Endothelial cell of umbilical vein (primary cell): ENCODE results near the gene KCTD17. TPM values are rescaled to one million over a fixed set of nuclear protein-coding genes. Genes with fewer than 3 reads are reported as not detected.

Experiments used
- BruUV-seq: library from RNA; stranded (reverse); fragments of 400-500 nt; replicated peaks from 2 replicates; lab custom pipeline; 2021; lab: Mats Ljungman, UMichigan
- CTCF ChIA-PET: fragments of 300-600, 350-600 bp; sonication (Branson Sonifier 250); formaldehyde crosslinking; loops from one replicate; lab custom pipeline; 2021; ENCODE audit warnings: antibody characterized with exemption, inconsistent platforms; lab: Charles Lee
- POLR2A ChIA-PET: fragments of 300-600, 350-600 bp; sonication (Branson Sonifier 250); formaldehyde crosslinking; loops from one replicate; lab custom pipeline; 2021; ENCODE audit warnings: antibody characterized with exemption, inconsistent platforms; lab: Charles Lee
- DNase-seq: peaks from one replicate; pipeline ENCODE4 v3.0.0-alpha.2; 2011; ENCODE audit warnings: low read depth, low spot score
- FAIRE-seq: peaks from 2 replicates; lab custom pipeline; 2011; peaks lifted over from hg19 to GRCh38; lab: Jason Lieb, UNC
- H2AFZ ChIP-seq: 2 replicates; pipeline ENCODE4 v1.6.0; 2012; ENCODE audit warnings: low read depth, low read length, control low read depth, inconsistent platforms
- H3K27ac ChIP-seq: 2 replicates; pipeline ENCODE4 v1.5.1; 2011; ENCODE audit warnings: low read depth, mild to moderate bottlenecking, control low read depth, low read length, moderate library complexity; ENCODE audit not compliant: insufficient read depth
- H3K27me3 ChIP-seq, 2 experiments: 2 replicates each; pipeline versions ENCODE4 v1.6.0 to v1.6.1; 2011; ENCODE audit warnings: low read length in 2 of 2, mixed read lengths in 1 of 2; ENCODE audit not compliant: control insufficient read depth in 2 of 2, insufficient read depth in 2 of 2
- H3K36me3 ChIP-seq, 2 experiments: 2 replicates in 1 of 2; 3 replicates in 1 of 2; pipeline ENCODE4 v1.5.1; 2011; ENCODE audit warnings: low read length in 2 of 2, mild to moderate bottlenecking in 1 of 2, moderate library complexity in 1 of 2; ENCODE audit not compliant: control insufficient read depth in 2 of 2, insufficient read depth in 2 of 2; ENCODE audit errors: extremely low read depth in 1 of 2
- H3K4me1 ChIP-seq: 3 replicates; pipeline ENCODE4 v1.5.1; 2011; ENCODE audit warnings: mild to moderate bottlenecking, low read length; ENCODE audit not compliant: control insufficient read depth, insufficient read depth; ENCODE audit errors: extremely low read depth
- H3K4me2 ChIP-seq: 2 replicates; pipeline ENCODE4 v1.6.1; 2011; ENCODE audit warnings: low read length, control low read depth, mixed read lengths; ENCODE audit not compliant: insufficient read depth
- H3K4me3 ChIP-seq, 3 experiments: fragments of 200-600 bp in 1 of 3; sonication (generic), shearing (Covaris generic) in 1 of 3; replicated peaks in 1 of 3; 2 replicates each; pipeline ENCODE4 v1.5.1; 2011 to 2016; ENCODE audit warnings: control low read depth in 3 of 3, low read length in 3 of 3, mild to moderate bottlenecking in 2 of 3, inconsistent platforms in 1 of 3, low read depth in 1 of 3, moderate library complexity in 1 of 3; ENCODE audit not compliant: insufficient read depth in 1 of 3
- H3K79me2 ChIP-seq: 2 replicates; pipeline ENCODE4 v1.6.0; 2012; ENCODE audit warnings: low read length, inconsistent platforms; ENCODE audit not compliant: control insufficient read depth, insufficient read depth
- H3K9ac ChIP-seq: replicated peaks from 2 replicates; pipeline ENCODE3; 2011; ENCODE audit warnings: low read length, control low read depth; ENCODE audit not compliant: insufficient read depth; ENCODE audit errors: extremely low read depth
- H3K9me1 ChIP-seq: replicated peaks from 3 replicates; pipeline ENCODE4 v1.6.0; 2011; ENCODE audit warnings: mild to moderate bottlenecking, low read length; ENCODE audit not compliant: control insufficient read depth, insufficient read depth; ENCODE audit errors: extremely low read depth
- H3K9me3 ChIP-seq: replicated peaks from 2 replicates; pipeline ENCODE4 v1.5.1; 2012; ENCODE audit warnings: low read length, inconsistent platforms; ENCODE audit not compliant: control insufficient read depth, insufficient read depth
- H4K20me1 ChIP-seq: replicated peaks from 2 replicates; pipeline ENCODE3; 2011; ENCODE audit warnings: mild to moderate bottlenecking, low read length; ENCODE audit not compliant: control insufficient read depth, insufficient read depth; ENCODE audit errors: extremely low read depth
- CTCF ChIP-seq, 2 donors: IDR thresholded peaks; 1 replicate in 1 of 2; 2 replicates in 1 of 2; pipeline ENCODE4 v1.5.1; 2011; ENCODE audit warnings: low read length in 2 of 2, mild to moderate bottlenecking in 2 of 2, moderate library complexity in 2 of 2, control low read depth in 1 of 2, inconsistent platforms in 1 of 2, low read depth in 1 of 2; ENCODE audit not compliant: insufficient read depth in 1 of 2; ENCODE audit errors: extremely low read depth in 1 of 2
- GATA2 ChIP-seq: IDR thresholded peaks from 2 replicates; pipeline ENCODE4 v1.7.0; 2011; ENCODE audit warnings: low read depth, mild to moderate bottlenecking, moderate library complexity, mixed read lengths, low read length; ENCODE audit not compliant: insufficient read length, insufficient read depth
- MYC ChIP-seq: IDR thresholded peaks from one replicate; pipeline ENCODE4 v1.6.1; 2011; ENCODE audit warnings: mild to moderate bottlenecking, low read depth, low read length
- POLR2A ChIP-seq: IDR thresholded peaks from 2 replicates; pipeline ENCODE4 v1.6.1; 2012; ENCODE audit warnings: low read depth, mild to moderate bottlenecking, control low read depth, low read length
- POLR2AphosphoS5 ChIP-seq: IDR thresholded peaks from 2 replicates; pipeline ENCODE4 v1.6.1; 2012; ENCODE audit warnings: low read depth, mild to moderate bottlenecking, control low read depth, low read length, moderate library complexity; ENCODE audit not compliant: insufficient read depth
- dilution Hi-C: fragments of 300-500 bp; cut with MboI; formaldehyde crosslinking; loops from one replicate; pipeline ENCODE4 v1.15.0; 2019; ENCODE audit warnings: low sequenced_read_pairs; ENCODE audit not compliant: extremely low pct_ligation_motif_present
- intact Hi-C: fragments of 100-400 bp; cut with micrococcal nuclease; formaldehyde crosslinking; loops from one replicate; pipeline ENCODE4 v1.10.0; 2022
- polyA plus RNA-seq, 4 experiments: library from polyadenylated mRNA; depleted of rRNA in 3 of 4; stranded (reverse) in 3 of 4; unstranded in 1 of 4; fragments of >200 nt; gene quantifications; 2 replicates each; pipeline versions ENCODE4 v1.2.1 to v1.2.3, GENCODE V29; 2011 to 2012; ENCODE audit warnings: missing spikeins in 1 of 4
- total RNA-seq: library from RNA; stranded (reverse); gene quantifications from 2 replicates; pipeline ENCODE4 v1.2.3, GENCODE V29; 2021
- TF ChIP-seq, protein P1 (sequence below): IDR thresholded peaks from 2 replicates; pipeline ENCODE4 v1.6.1; 2011; ENCODE audit not compliant: insufficient read depth, insufficient read length

Gene KCTD17
- total and polyA plus RNA-seq, 2 donors (not counting 3 experiments of a cell fraction or from before 2014, with no cell fraction given), result 59.2 to 73.0 TPM

- Histone ChIP-seq H3K9me1 (no peaks in the 10 kb centered on the region), H4K20me1 (no peaks in the 10 kb centered on the region), H3K9ac (no peak overlapping the region), H3K27me3 (no peaks in the 10 kb centered on the region), H3K36me3 (peaks cover 2 to 6% of the 10 kb centered on the region in 2 experiments), H3K4me3 (no peak overlapping the region), H3K4me2 (no peak overlapping the region), H3K4me1 (peaks cover 12% of the 10 kb centered on the region), H3K9me3 (no peaks in the 10 kb centered on the region), H2AFZ (no peak overlapping the region), H3K27ac (no peak overlapping the region), H3K79me2 (peaks cover 18% of the 10 kb centered on the region)
- FAIRE-seq, result no peak
- intact Hi-C loops, result no loop called here
- CTCF ChIA-PET, result no interaction called here
- no TSS peak for BruUV-seq
- dilution Hi-C loops, result no loop called here
- POLR2A ChIA-PET, result no interaction called here
- no peak for DNase-seq
- TF ChIP-seq CTCF (IDR thresholded peaks at IDR 0.05; ENCODE audit: extremely low read depth in 1 of 2, insufficient read depth in 1 of 2, low read depth in 1 of 2, low read length in 2 of 2) (no peak), POLR2A (no peak), GATA2 (no peak), MYC (no peak), POLR2AphosphoS5 (no peak)
- TF ChIP-seq, protein P1, sequence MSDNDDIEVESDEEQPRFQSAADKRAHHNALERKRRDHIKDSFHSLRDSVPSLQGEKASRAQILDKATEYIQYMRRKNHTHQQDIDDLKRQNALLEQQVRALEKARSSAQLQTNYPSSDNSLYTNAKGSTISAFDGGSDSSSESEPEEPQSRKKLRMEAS, result no peak
These were observed 36.0 kb upstream of the KCTD17 start for GRCh38 chr22:37015587-37015878.
